ENCODE data around the gene C1QTNF12.
"Not testable (repeated sequence)": the region's sequence is repeated elsewhere in the genome, so short reads cannot be mapped to it uniquely, and the experiment has no call there.

The C1QTNF12 gene

DNA sequence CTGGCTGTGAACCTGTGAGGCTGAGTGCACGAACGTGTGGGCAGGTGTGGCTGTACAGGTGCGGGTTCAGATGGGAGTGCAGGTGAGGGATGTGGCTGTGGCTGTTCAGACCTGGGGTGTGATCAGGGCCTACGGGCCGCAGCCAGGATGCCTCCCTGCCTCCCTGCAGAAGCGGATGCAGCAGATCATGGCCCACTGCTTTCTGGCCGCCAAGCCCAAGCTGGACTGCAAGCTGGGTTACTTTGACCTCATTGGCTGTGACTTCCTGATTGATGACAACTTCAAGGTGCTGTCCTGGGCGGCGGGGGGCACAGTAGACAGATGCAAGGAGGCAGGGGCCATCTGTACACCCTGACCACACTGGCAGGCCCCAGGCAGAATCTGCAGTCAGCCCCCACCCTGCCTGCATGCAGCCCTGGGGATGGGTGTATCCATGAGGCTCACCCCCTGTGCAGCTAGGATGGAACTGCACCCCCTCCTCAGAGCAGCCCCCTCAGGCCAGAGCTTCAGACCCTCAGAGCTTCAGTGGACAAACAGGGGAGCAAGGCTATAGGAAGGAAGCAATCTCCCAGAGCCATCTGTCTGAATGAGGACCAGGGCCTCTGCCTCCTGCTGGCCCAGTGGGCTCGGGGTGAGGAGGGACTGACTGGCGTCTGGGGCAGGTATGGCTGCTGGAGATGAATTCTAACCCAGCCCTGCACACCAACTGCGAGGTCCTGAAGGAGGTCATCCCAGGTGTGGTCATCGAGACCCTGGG lies 49.9 kb downstream of the C1QTNF12 start:
- DNase-seq: no peak

DNA sequence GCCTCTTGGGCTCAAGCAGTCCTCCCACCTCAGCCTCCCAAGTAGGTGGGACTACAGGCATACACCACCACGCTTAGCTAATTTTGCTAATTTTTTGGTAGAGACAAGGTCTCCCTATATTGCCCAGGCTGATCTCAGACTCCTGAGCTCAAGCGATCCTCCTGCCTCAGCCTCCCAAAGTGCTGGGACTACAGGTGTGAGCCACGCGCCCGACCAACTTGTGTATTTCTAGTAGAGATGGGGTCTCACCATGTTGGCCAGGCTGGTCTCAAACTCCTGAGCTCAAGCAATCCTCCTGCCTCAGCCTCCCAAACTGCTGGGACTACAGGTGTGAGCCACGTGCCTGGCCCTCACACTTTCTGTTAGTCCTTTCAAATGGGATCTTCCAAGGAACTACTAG lies 50.8 kb downstream of the C1QTNF12 start:
- DNase-seq: not testable (repeated sequence)

GRCh38 chr1:1194723-1195122 lies 51.8 kb downstream of the C1QTNF12 start:
- no peak for DNase-seq
